GM19238 (cell line): ENCODE data around the gene NECTIN3.
A peak's percentile ranks its signal among the peaks of the same experiment; 100 is the strongest.

ENCODE experiments used
- DNase-seq: peaks from one replicate; pipeline ENCODE4 v3.0.0; 2011; ENCODE audit warnings: low spot score; ENCODE audit not compliant: insufficient read length

The NECTIN3 gene, protein sequence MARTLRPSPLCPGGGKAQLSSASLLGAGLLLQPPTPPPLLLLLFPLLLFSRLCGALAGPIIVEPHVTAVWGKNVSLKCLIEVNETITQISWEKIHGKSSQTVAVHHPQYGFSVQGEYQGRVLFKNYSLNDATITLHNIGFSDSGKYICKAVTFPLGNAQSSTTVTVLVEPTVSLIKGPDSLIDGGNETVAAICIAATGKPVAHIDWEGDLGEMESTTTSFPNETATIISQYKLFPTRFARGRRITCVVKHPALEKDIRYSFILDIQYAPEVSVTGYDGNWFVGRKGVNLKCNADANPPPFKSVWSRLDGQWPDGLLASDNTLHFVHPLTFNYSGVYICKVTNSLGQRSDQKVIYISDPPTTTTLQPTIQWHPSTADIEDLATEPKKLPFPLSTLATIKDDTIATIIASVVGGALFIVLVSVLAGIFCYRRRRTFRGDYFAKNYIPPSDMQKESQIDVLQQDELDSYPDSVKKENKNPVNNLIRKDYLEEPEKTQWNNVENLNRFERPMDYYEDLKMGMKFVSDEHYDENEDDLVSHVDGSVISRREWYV

DNA sequence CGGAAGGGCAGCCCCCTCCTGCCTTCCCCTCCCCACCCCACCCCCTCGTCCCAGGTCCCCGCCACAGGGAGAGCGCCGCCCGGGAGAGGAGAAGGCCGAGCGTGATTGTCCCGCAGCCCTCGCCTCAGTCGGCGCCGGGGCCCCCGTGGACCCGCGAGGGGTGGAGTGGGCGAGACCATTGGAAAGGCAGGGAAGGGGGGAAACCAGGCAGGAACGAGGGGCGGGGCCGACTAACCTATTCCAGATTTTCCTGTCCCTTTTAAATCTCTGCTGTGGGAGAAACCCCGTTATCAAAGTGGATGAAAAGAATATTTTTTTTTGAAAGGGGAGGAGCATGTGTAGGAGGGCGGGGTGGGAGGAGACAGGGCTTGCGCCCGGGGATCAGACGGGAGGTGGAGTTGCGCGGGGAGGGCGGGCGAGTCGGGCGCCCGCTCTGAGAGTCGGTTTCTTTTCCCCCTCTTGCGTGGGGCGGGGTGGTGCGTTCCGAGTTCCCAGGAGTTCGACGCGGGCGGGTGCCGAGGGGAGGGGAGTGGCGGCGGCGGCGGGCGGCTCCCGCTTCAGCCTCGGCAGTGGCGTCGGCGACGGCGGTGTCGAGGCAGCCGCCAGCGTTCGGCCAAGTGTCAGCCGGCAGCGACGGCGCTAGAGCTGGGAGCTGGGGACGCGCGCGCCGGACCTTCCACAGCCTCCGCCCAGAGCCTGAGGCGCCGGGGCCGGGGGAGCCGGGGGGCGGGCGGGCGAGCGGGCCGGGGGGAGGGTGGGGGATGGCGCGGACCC is at the start of gene NECTIN3:
TSS of gene NECTIN3 (plus strand) at position 560 of the 774 bp plus-strand sequence. CDS start at position 762, 202 bp downstream.
- DNase-seq = peak; percentile 32

- DNase-seq = no peak
Measured at GRCh38 chr3:111027868-111028267, 43.7 kb upstream of the NECTIN3 start.

GRCh38 chr3:111031538-111031937 is 40.1 kb upstream of the NECTIN3 start:
- no peak for DNase-seq

DNA sequence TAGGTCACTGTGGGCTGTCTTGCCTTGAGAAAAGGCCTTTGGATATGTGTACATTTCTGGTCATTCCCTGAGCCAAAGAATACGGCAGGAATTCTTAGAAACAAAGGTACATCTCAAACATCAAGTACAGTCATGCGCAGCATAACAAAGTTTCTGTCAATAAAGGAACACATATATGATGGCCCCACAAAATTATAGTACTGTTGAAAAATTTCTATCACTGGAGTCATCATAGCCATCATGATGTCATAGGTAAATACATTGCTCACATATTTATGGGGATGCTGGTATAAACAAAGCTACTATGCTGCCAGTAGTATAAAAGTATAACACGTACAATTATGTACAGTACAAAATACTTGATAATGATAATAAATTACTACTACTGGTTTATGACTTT is 38.9 kb upstream of the NECTIN3 start:
- no peak for DNase-seq

- DNase-seq = no peak
Measured at GRCh38 chr3:111033470-111034050, 38.1 kb upstream of the NECTIN3 start.

DNA sequence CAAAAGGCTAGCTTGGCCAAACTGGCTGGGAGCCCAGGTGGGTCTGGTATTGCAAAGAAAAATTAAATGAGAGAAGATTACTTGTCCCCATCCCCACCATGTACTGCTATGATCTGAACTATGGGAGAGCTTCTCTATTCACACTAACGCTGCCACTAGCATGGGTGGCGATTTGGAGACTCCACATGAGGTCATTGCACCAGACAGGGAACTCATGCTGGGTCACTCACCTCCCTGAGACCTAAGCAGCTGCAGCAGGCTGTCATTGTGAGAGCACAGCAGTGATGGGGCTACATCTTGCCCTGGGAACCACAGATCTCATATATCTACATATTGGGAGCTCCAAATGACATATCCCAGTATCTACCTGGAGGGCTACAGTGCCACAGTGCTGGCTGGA is 36.3 kb upstream of the NECTIN3 start:
- DNase-seq = no peak

DNA sequence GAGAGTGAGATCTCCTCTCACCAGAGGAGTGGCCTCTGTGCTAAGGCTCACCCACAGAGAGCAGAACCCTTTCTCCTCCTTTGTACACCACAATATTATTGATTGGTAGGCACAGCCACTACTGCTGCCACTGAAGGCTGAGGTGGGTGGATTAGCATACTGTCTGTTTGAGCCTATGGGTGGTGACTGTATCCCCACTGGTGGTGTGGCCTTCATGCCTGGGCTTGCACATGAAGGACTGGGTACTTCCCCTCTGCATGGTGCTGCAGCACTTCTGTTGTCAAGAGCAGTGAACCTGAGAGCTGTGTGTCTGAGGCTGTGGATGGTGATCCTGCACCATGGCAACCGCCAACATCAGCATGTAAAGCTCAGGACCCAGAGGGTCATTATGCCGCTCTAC is 35.7 kb upstream of the NECTIN3 start:
- no peak for DNase-seq

DNA sequence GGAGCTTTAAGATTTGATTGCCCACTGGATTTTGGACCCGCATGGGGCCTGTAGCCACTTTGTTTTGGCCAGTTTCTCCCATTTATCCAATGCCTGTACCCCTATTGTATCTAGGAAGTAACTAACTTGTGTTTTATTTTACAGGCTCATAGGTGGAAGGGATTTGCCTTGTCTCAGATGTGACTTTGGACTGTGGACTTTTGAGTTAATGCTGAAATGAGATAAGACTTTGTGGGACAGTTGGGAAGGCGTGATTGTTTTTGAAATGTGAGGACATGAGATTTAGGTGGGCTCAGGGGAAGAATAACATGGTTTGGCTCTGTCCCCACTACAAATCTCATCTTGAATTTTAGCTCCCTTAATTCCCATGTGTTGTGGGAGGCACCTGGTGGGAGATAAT is 30.7 kb upstream of the NECTIN3 start:
- DNase-seq = no peak

DNA sequence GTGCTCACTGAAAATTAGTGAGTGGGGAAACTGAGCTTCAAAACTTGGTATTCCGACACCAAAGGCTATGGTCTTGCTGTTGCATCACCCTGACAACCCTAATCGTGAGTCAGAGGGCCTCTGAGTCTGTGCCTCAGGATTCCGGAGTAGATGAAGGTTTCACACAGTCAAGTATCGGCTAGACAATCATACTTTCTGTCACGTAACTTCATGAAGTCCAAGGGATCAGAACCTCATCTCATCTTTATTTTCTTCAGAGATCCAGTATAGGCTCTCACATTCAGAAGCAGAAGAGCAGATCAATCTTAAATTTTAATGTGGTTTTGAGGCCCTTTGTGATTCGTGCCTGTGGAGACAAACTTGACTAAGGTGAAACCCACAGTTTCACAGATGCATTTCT is 26.1 kb upstream of the NECTIN3 start:
- DNase-seq = no peak

GRCh38 chr3:111047042-111047441 is 24.6 kb upstream of the NECTIN3 start:
- no peak for DNase-seq

DNA sequence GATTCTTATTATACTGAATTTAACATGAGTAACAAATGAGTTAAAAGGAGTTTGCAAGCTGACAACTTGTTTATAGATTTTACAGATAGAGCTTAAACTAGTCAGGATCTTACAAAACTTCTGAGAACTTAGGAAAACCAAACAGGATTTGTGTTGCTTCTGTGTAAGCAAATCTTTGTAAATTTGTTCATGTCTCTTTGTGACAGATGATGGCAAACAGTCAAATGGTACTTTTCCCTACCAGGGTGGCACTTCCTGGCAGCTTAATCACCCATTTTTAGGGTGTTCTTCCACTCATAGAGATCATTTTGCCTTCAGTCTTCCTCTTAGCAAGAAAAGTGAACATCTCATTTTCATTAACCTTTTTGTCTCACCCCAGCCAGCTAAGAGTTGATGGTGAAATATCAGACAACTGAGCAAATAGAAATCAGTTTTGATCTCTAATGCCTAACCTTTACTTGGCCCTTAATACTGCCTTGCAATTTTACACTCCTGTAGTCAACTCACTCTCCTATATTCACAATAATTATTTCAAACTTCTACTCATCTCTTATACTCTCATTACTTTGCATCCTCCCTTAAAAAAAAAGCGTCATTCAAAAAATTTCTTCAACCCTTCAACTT is 23.7 kb upstream of the NECTIN3 start:
- DNase-seq = no peak

GRCh38 chr3:111051354-111051753 is 20.3 kb upstream of the NECTIN3 start:
- no peak for DNase-seq

GRCh38 chr3:111068574-111068973 is 3.0 kb upstream of the NECTIN3 start:
- no peak for DNase-seq

- DNase-seq = no peak
Measured at GRCh38 chr3:111069974-111070771, 1.4 kb upstream of the NECTIN3 start.

GRCh38 chr3:111070772-111071256 is 802 bp upstream of the NECTIN3 start:
- no peak for DNase-seq

- DNase-seq = no peak
Measured at GRCh38 chr3:111072031-111072921, 660 bp downstream of the NECTIN3 start.

DNA sequence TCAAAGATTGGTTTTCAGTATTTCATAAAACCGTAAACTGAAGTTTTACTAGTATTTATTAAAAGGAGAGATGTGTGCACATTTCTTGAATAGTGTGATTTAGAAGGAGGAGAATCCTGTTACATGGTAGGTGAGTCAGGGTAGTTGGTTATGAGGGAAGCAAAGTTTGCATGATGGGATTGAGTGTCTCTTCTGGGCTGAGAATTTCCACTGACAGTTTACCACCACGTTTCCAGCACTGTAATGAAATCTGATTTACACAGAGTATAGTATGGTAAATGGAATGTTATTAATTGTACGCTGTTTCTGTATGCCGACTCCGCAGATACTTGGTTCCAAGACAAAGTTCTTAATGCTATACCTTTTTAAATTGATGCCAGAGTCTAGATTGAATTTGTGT is 1.6 kb downstream of the NECTIN3 start:
- DNase-seq = no peak

- no peak for DNase-seq
Measured at GRCh38 chr3:111076732-111077131, 5.1 kb downstream of the NECTIN3 start.

DNA sequence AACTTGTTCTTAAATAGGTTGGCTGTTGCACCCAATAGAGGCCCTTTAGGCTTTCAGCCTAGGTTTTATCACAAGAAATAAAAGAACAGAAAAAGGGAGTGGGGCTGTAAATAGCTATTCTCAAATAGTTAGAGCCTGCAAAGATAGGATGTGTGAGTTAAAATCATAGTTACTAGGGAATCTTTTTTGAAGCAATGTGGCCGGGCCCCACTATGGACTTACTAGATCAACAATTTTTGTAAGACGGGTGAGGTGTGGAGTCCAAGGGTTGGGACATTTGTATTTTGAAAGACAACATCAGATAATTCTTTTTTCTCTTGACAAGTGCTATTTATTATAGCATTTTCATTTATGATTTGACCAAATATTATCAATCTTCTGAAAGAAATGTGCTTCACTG is 5.8 kb downstream of the NECTIN3 start:
- no peak for DNase-seq

- DNase-seq = no peak
Measured at GRCh38 chr3:111080413-111080812, 8.8 kb downstream of the NECTIN3 start.
